GM18508 (cell line): Measurements from ENCODE around the gene MIR17HG.

Source experiments
- ATAC-seq: cut with Tn5 transposase; IDR thresholded peaks from one replicate; pipeline ENCODE4 v1.9.1; 2021; ENCODE audit warnings: moderate number of reproducible peaks; ENCODE audit not compliant: insufficient read depth, unreplicated experiment

MIR17HG gene

GRCh38 chr13:91362908-91363307 is 15.4 kb downstream of the MIR17HG start:
- no peak for ATAC-seq

GRCh38 chr13:91368101-91368500 is 20.6 kb downstream of the MIR17HG start:
- peak; percentile 39 for ATAC-seq

GRCh38 chr13:91368676-91369440 is 21.4 kb downstream of the MIR17HG start:
- ATAC-seq: no peak

GRCh38 chr13:91369441-91369831 is 21.9 kb downstream of the MIR17HG start:
- ATAC-seq: no peak

- no peak for ATAC-seq
These were observed 23.0 kb downstream of the MIR17HG start for GRCh38 chr13:91370501-91370900.

GRCh38 chr13:91372911-91373310 is 25.4 kb downstream of the MIR17HG start:
- ATAC-seq: no peak

- ATAC-seq: peak; percentile 99
These were observed 27.7 kb downstream of the MIR17HG start for GRCh38 chr13:91375116-91375729.

GRCh38 chr13:91381371-91381770 is 33.9 kb downstream of the MIR17HG start:
- ATAC-seq: no peak

- no peak for ATAC-seq
These were observed 36.3 kb downstream of the MIR17HG start for GRCh38 chr13:91383836-91384235.

- no peak for ATAC-seq
These were observed 37.4 kb downstream of the MIR17HG start for GRCh38 chr13:91384896-91385295.

GRCh38 chr13:91389186-91389585 is 41.7 kb downstream of the MIR17HG start:
- ATAC-seq: no peak

- no peak for ATAC-seq
These were observed 50.1 kb downstream of the MIR17HG start for GRCh38 chr13:91397595-91397994.

- peak; percentile 84 for ATAC-seq
These were observed 51.1 kb downstream of the MIR17HG start, which contains the start of gene GPC5 for GRCh38 chr13:91398413-91399188. Gene GPC5, plus strand, starts transcription at chr13:91398621.

- ATAC-seq: no peak
These were observed 51.9 kb downstream of the MIR17HG start for GRCh38 chr13:91399189-91400062.

GRCh38 chr13:91400063-91400399 is 52.5 kb downstream of the MIR17HG start:
- ATAC-seq: no peak

GRCh38 chr13:91400671-91401070 is 53.2 kb downstream of the MIR17HG start:
- ATAC-seq: no peak

- ATAC-seq: no peak
These were observed 54.4 kb downstream of the MIR17HG start for GRCh38 chr13:91401920-91402319.
